SHP77 treated with DMSO at 0.1 percent for 48 hours (cell line): ENCODE data around the gene MDFIC.

Experiments used
- DNase-seq: peaks from one replicate; lab custom pipeline; 2025; lab: John Stamatoyannopoulos, UW

The MDFIC gene

DNA sequence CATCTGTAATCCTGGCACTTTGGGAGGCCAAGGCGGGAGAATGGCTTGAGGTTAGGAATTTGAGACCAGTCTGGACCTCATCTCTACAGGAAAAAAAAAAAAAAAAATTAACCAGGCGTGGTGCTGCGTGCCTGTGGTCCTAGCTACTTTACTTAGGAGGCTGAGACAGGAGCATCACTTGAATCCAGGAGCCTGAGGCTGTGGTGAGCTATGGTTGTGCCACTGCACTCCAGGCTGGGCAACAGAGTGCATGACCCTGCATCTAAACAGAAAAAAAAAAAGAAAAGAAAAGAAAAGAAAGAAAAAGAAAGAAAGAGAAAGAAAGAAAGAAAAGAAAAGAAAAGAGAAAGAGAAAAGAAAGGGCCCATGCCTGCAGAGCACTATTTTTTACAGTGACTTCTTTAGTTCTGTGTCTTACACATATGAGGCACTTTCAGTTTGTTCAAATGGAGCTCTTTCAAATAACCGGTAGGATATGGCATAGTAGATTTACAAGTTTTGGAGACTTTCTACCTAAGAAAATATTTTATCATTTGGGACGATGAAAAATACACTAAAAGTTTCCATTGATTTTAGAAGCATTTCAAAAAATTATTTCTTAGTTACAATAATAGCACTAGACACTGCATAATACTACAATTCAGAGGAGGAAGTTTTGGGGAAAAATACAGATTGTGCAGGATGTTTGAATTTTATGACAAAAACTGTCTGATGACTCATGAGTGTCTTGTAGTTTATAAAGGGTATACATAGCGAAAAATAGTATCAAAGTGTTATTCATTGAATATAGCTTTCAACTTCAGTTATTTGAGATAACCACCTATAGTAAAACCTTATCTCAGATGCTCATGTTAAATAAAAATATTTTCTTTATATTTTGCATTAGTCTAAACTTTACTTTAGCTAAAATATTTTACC, 75.9 kb downstream of the MDFIC start:
- no peak for DNase-seq

DNA sequence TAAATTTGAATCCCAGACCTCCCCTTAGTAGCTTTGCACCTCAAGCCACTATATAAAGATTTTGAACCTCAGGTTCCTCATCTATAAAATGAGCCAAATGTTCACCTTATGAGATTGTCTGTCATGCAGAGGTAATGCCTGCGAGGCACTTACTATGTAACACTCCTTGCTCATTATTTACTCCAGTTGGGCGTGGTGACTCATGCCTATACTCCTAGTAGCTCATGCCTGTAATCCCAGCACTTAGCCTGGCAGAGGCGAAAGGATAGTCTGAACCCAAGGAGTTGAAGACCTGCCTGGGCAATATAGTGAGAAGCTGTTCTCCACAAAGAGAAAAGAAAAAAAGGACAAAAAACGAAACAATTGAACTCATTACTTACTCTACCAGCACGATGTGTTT, 82.2 kb downstream of the MDFIC start:
- no peak for DNase-seq

DNA sequence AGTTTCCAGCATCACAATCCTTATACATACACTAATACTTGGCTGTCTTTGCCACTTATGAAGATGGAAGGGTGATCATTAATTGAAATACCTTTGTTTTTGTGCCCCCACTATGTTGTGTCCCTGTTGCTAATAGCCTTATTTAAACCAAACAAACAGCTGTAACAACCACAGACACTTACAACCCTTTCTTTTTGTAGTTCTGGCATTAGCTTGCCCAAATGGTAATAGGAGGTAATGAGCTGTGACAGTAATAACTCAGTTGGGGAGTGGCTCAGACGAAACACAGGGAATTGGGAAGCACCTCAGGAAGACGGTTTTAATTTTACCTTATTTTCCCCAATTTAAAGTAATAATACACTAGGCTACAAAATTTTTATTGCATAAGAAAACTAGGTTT, 83.4 kb downstream of the MDFIC start:
- DNase-seq = no peak

DNA sequence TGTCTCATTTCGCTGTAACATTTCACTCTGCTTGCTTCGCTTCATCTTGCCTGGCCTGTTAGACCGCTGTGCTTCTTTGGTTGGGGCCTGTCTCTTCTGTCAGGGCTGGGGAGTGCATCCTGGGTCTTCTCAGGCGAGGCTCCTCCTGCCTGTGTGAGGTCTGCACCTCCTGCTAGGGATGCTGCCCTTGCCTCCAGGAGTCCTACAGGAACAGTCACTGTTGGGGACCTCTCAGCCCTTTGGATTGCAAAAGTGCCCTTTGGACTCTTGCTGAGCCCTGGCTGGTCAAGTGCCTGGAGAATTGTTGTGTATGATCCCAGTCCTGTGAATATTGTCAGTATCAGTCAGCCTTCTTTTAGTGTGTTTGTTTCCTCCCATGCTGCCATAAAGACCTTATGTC, 84.1 kb downstream of the MDFIC start:
- DNase-seq = no peak

GRCh38 chr7:115007751-115008150, 85.9 kb downstream of the MDFIC start:
- no peak for DNase-seq

- DNase-seq = no peak
Observed at GRCh38 chr7:115008465-115009114, 86.7 kb downstream of the MDFIC start.

- DNase-seq = no peak
Observed at GRCh38 chr7:115009139-115009538, 87.2 kb downstream of the MDFIC start.

DNA sequence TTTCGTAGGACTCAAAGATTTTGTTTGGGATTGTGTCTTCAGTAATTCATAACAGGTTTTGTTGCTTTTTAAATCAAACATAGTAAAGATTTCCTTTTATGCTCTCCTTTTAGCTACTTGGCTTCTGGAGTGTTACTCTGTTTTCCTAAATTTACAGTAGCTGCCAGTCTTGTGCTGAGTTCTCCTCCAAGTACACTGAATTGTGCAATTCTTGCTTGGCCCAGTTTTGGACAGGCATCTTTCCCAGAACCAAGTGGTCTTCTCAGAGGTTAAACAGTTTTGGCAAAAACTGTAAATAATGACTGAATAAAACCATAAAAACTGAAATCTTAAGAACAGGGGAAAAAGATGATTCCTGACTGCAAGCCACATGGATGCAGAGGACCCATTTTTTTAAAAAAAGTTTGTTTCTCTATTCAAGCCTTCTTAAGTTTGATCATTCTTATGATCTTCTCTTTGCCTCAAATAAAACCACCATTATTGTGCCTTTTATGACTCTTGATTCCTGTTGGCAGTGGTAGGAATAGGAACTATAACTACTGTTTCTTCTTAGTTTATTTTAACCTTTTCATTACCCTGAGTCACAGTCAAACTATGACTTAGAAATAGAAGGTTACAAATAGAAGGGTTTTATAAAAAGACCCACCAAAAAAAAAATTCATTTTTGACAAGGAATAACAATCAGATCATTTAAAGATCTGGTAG, 88.0 kb downstream of the MDFIC start:
- no peak for DNase-seq

DNA sequence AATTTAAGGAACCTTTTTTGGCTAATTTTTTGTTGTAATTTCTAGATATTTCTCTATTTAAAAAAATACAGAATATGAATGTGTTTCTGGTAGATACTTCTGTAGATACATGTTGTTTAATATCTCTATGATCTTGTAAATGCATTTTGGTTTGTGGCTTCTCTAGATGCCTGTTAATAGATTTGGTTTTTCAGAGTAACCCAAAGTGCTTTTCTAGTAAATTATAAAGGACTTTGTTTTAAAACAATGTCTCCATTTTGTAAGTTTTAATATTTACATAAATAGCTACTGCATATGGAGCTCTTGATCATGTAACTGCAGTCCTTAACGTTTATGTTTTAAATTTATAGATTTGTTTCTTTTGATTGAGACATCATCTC, 88.5 kb downstream of the MDFIC start:
- DNase-seq = no peak

DNA sequence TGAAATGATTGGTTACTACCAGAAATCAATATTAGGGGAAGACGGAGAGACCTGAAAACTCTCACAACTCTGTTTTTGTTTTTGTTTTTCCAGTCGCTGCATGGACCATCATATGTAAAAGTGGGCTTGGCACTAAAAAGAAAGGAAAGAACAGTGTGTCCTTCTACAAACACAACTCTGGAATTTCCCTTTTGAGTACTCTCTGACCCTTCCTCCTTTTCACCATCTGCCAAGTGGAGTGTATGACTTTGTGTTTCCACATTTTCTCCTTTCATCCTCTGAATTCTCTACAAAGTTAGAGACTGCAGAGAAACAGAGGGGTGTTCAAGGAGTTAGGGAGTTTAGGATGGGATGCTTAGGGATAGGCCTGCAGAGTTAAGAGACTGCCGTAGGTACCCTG, 92.0 kb downstream of the MDFIC start:
- no peak for DNase-seq

GRCh38 chr7:115014794-115015193, 92.9 kb downstream of the MDFIC start:
- DNase-seq = no peak

DNA sequence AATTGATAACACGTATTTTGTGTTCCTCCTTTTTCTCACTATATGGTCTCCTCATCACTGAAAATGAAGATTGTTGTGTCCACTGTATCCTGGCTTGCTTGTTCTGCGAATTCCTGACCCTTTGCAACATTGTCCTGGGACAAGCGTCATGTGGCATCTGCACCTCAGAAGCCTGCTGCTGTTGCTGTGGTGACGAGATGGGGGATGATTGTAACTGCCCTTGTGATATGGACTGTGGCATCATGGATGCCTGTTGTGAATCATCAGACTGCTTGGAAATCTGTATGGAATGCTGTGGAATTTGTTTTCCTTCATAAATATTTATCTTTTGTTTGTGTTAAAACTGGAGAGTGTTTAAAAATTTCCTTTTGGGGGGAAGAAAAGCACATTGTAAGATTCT, 93.7 kb downstream of the MDFIC start:
- no peak for DNase-seq

DNA sequence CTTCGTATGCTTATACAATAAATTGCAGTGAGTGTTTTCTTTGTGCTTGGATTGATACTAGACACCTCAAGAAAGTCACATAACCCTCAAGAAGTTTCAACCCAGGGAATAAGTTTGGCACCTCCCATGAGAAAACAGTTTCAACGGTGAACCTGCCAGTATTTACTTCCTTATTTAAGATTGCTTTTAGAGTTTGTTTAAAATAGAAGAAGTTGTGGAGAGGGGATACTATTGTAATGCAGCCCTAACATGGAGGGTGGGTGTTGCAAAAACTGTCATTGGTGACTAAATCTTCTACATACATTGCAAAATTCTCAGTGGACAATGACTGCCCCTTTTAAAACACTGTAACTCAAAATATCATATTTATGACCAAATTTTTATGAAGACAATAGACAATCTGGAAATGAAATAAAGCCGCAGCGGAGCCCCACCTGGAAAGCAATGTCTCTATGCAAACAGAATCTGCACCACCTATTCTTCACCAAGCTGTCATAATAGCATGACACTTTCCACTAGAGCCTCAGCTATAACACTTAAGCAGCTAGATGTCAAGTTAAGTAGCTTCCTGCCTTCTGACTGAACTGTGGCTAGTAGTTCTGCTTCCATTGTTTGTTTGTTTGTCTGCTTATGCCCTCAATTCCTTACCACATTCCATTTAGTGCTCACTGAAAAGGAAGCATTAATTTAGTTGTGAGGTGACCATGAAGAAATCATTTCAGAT, 98.2 kb downstream of the MDFIC start:
- DNase-seq = no peak

- no peak for DNase-seq
Observed at GRCh38 chr7:115023219-115023618, 101.3 kb downstream of the MDFIC start.

GRCh38 chr7:115024276-115024675, 102.4 kb downstream of the MDFIC start:
- no peak for DNase-seq

DNA sequence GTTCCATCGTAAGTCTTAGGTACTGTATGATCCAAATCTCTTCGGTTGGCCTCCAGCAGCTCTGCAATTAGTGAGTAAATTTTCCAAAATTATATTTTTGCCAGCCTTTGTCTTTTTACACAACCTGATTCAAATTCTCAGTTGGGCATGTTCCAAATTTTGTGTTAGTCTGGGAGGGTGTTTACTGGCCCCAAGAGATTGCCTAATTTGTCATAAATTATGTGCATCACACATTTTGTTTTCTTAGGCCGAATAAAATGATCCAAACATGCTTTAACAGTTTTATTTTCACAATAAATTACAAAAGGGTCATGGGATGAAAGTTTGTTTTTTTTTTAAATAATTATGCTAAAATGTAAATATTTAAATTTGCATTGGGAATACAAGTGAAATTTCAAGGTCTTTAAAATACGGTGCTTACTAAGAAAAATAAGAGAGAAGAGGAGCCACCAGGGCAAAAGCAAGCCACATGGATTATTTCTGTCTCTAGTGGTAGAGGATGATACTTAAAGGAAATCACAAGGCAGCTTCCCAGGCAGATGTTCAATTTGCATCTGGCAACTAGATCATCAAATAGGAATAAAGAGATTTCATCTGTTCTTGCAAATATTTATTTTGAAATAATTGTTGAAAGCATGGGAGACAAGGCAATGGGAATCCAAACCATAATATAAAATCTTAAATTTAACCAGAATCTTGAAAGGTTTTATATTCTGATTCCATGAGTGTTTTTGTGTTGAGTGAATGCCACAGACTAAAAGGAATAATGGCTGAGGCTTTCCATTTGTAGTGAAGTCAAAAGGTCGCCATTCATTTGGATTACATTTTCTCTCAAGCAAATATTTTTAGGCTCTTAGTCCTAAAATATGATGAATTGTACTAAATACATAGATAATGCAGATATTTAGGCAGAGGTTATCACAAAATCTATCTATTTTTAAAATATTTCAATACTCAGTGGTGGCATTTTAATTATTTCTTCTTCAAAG, 111.1 kb downstream of the MDFIC start:
- DNase-seq = no peak

- DNase-seq = no peak
Observed at GRCh38 chr7:115033917-115034459, 112.1 kb downstream of the MDFIC start.

GRCh38 chr7:115034515-115034914, 112.6 kb downstream of the MDFIC start:
- no peak for DNase-seq

DNA sequence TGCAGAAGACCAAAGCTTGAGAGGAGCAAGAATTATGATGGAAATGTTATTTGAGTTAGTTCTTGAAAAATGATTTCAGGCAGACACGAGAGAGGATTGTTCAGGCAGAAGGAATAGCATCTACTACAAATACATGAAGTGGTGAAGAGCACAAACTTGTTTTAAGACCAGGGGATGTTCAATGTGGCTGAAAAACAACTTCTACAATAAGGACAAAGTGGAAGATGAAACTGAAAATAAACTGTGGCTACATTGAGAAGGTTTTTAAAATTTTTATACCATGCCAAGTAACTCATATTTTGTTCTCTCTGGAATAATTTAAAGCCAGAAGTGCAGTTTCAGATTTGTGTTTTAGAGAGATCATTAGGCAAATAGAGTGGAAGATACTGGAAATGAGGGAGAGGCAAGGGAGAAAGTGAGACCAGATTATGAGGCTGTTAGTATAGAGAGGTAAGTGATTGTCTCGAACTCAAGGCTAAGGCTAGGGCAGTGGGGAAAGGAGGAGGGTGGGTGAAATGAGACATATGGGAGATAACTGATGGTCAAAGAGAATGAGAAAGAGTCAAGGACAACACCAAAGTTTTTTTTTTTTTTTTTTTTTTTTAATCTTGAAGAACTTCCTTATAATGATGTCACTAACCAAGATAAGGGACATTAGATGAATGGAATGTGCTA, 115.4 kb downstream of the MDFIC start:
- DNase-seq = no peak

DNA sequence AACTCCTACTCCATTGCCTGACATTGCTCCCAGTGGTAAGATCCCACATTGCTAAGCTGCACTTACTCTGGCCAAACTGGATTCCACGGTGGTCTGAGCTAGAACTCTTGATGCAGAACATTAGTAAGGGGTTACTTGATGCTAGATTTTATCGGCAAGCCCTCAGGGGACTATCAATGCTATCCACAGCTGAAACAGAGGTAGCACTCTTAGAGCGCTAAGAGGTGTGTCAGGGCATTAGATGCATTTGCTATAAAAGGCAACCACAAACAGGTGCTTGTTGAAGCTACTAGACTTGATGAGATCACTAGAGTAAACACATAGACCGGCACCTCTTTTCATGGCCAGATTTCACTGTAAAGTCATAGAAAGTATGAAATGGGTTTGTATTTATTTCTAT, 116.3 kb downstream of the MDFIC start:
- DNase-seq = peak; percentile 35
